CD4-positive, alpha-beta T cell treated with Interleukin-2 at 100 ng/mL for 4 hours (primary cell): ENCODE results near the gene HCRTR2.
"Not testable (repeated sequence)": the region's sequence is repeated elsewhere in the genome, so short reads cannot be mapped to it uniquely, and the experiment has no call there.

ENCODE experiments used
- DNase-seq: peaks from one replicate; pipeline ENCODE4 v3.0.0-alpha.2; 2020; ENCODE audit warnings: low spot score

HCRTR2 gene

GRCh38 chr6:55174211-55175026, at the start of gene HCRTR2:
Gene HCRTR2 (plus strand): TSS chr6:55174515. CDS start chr6:55174588, 73 bp downstream.
- DNase-seq = no peak

GRCh38 chr6:55130806-55131324, 43.5 kb upstream of the HCRTR2 start:
- no peak for DNase-seq

GRCh38 chr6:55131616-55132015, 42.7 kb upstream of the HCRTR2 start:
- DNase-seq = no peak

- no peak for DNase-seq
These were observed 37.4 kb upstream of the HCRTR2 start for GRCh38 chr6:55136916-55137315.

GRCh38 chr6:55137929-55138693, 36.2 kb upstream of the HCRTR2 start:
- no peak for DNase-seq

- no peak for DNase-seq
These were observed 32.7 kb upstream of the HCRTR2 start for GRCh38 chr6:55141611-55142010.

GRCh38 chr6:55142610-55143009, 31.7 kb upstream of the HCRTR2 start:
- no peak for DNase-seq

GRCh38 chr6:55153284-55153683, 21.0 kb upstream of the HCRTR2 start:
- DNase-seq = no peak

- DNase-seq = not testable (repeated sequence)
These were observed 15.5 kb upstream of the HCRTR2 start for GRCh38 chr6:55158784-55159183.

- no peak for DNase-seq
These were observed 6.5 kb upstream of the HCRTR2 start for GRCh38 chr6:55167860-55168259.

- no peak for DNase-seq
These were observed 1.0 kb downstream of the HCRTR2 start for GRCh38 chr6:55175078-55176049.

- no peak for DNase-seq
These were observed 2.6 kb downstream of the HCRTR2 start for GRCh38 chr6:55176958-55177357.

- DNase-seq = no peak
These were observed 5.9 kb downstream of the HCRTR2 start for GRCh38 chr6:55180258-55180657.

- DNase-seq = no peak
These were observed 7.8 kb downstream of the HCRTR2 start for GRCh38 chr6:55182016-55182650.

- DNase-seq = no peak
These were observed 10.6 kb downstream of the HCRTR2 start for GRCh38 chr6:55184782-55185530.

GRCh38 chr6:55198715-55199114, 24.4 kb downstream of the HCRTR2 start:
- no peak for DNase-seq

GRCh38 chr6:55199239-55199638, 24.9 kb downstream of the HCRTR2 start:
- no peak for DNase-seq

- DNase-seq = no peak
These were observed 34.5 kb downstream of the HCRTR2 start for GRCh38 chr6:55208478-55209458.

- DNase-seq = no peak
These were observed 36.6 kb downstream of the HCRTR2 start for GRCh38 chr6:55210952-55211351.
